IMR-90 (cell line): ENCODE data around the gene DUSP7. TPM values are rescaled to one million over a fixed set of nuclear protein-coding genes. Genes with fewer than 3 reads are reported as not detected.
A peak's percentile ranks its signal among the peaks of the same experiment; 100 is the strongest.

ENCODE experiments used
- ATAC-seq: fragments of 200-7000 bp; cut with Tn5 transposase; 2 replicates; pipeline ENCODE4 v1.9.1; 2020; ENCODE audit warnings: low read depth, mild to moderate bottlenecking, moderate library complexity
- BruUV-seq: library from RNA; stranded (reverse); fragments of 400-500 nt; replicated peaks from 2 replicates; lab custom pipeline; 2021; lab: Mats Ljungman, UMichigan
- CTCF ChIA-PET: fragments of 300-600 bp; formaldehyde crosslinking; extraction: SDS; loops from one replicate; lab custom pipeline; 2021; ENCODE audit warnings: antibody characterized with exemption; lab: Yijun Ruan, JAX
- POLR2A ChIA-PET: fragments of 300-600 bp; sonication (Branson Sonifier 250); formaldehyde crosslinking; loops from one replicate; lab custom pipeline; 2022; ENCODE audit warnings: antibody characterized with exemption; ENCODE audit not compliant: unreplicated experiment; lab: Charles Lee
- DNase-seq: peaks from one replicate; pipeline ENCODE4 v3.0.0; 2013
- H2AFZ ChIP-seq: replicated peaks from 2 replicates; pipeline ENCODE3; 2013; ENCODE audit warnings: low read length, mild to moderate bottlenecking; ENCODE audit not compliant: poor library complexity
- H2AK5ac ChIP-seq: 2 replicates; pipeline ENCODE4 v1.6.1; 2013; ENCODE audit warnings: low read depth, low read length, inconsistent platforms
- H2AK9ac ChIP-seq: replicated peaks from 2 replicates; pipeline ENCODE3; 2013; ENCODE audit warnings: mild to moderate bottlenecking, low read depth, low read length, moderate library complexity; ENCODE audit not compliant: poor library complexity
- H2BK120ac ChIP-seq: 2 replicates; pipeline ENCODE4 v1.6.1; 2013; ENCODE audit warnings: low read depth, low read length, inconsistent platforms
- H2BK15ac ChIP-seq: 3 replicates; pipeline ENCODE4 v1.6.1; 2013; ENCODE audit warnings: low read depth, low read length, inconsistent platforms
- H2BK20ac ChIP-seq: 2 replicates; pipeline ENCODE4 v1.6.1; 2013; ENCODE audit warnings: low read depth, mild to moderate bottlenecking, inconsistent platforms, low read length, moderate library complexity
- H2BK5ac ChIP-seq: 2 replicates; pipeline ENCODE4 v1.6.1; 2013; ENCODE audit warnings: mild to moderate bottlenecking, low read depth, low read length, inconsistent platforms; ENCODE audit not compliant: poor library complexity, severe bottlenecking
- H3K14ac ChIP-seq: replicated peaks from 2 replicates; pipeline ENCODE4 v1.6.1; 2013; ENCODE audit warnings: low read depth, low read length, inconsistent platforms
- H3K18ac ChIP-seq: 2 replicates; pipeline ENCODE4 v1.6.1; 2013; ENCODE audit warnings: low read depth, low read length, control low read depth
- H3K23ac ChIP-seq: 2 replicates; pipeline ENCODE4 v1.6.1; 2013; ENCODE audit warnings: low read depth, low read length, inconsistent platforms
- H3K27ac ChIP-seq: 2 replicates; pipeline ENCODE4 v1.5.1; 2013; ENCODE audit warnings: mild to moderate bottlenecking, control low read depth, low read length; ENCODE audit not compliant: insufficient read depth
- H3K27me3 ChIP-seq: 2 replicates; pipeline ENCODE4 v1.6.1; 2013; ENCODE audit warnings: low read length; ENCODE audit not compliant: control insufficient read depth, insufficient read depth
- H3K36me3 ChIP-seq: 2 replicates; pipeline ENCODE4 v1.6.1; 2013; ENCODE audit warnings: low read length, mixed read lengths; ENCODE audit not compliant: control insufficient read depth, insufficient read depth
- H3K4ac ChIP-seq: 2 replicates; pipeline ENCODE4 v1.6.1; 2013; ENCODE audit warnings: low read depth, low read length, inconsistent platforms
- H3K4me1 ChIP-seq: 2 replicates; pipeline ENCODE4 v1.6.1; 2013; ENCODE audit warnings: low read length, mixed read lengths; ENCODE audit not compliant: control insufficient read depth, insufficient read depth
- H3K4me2 ChIP-seq: 2 replicates; pipeline ENCODE4 v1.6.1; 2013; ENCODE audit warnings: low read depth, mild to moderate bottlenecking, control low read depth, low read length, moderate library complexity
- H3K4me3 ChIP-seq: 2 replicates; pipeline ENCODE4 v1.5.1; 2013; ENCODE audit warnings: low read depth, mild to moderate bottlenecking, control low read depth, low read length, moderate library complexity; ENCODE audit not compliant: insufficient read depth
- H3K56ac ChIP-seq: 2 replicates; pipeline ENCODE4 v1.6.1; 2013; ENCODE audit warnings: low read length, inconsistent platforms; ENCODE audit not compliant: insufficient read depth; ENCODE audit errors: extremely low read depth
- H3K79me1 ChIP-seq, 2 experiments: 2 replicates each; pipeline ENCODE4 v1.6.1; 2013; ENCODE audit warnings: low read length in 2 of 2, inconsistent platforms in 1 of 2, low read depth in 1 of 2
- H3K9ac ChIP-seq: 2 replicates; pipeline ENCODE4 v1.6.1; 2013; ENCODE audit warnings: low read depth, low read length, control low read depth
- H3K9me1 ChIP-seq: 2 replicates; pipeline ENCODE4 v1.6.1; 2013; ENCODE audit warnings: low read length, inconsistent platforms; ENCODE audit not compliant: insufficient read depth
- H3K9me3 ChIP-seq: 2 replicates; pipeline ENCODE4 v1.6.1; 2013; ENCODE audit warnings: low read length; ENCODE audit not compliant: control insufficient read depth, insufficient read depth
- H4K20me1 ChIP-seq: 2 replicates; pipeline ENCODE4 v1.6.1; 2013; ENCODE audit warnings: low read length, inconsistent platforms; ENCODE audit not compliant: insufficient read depth
- H4K5ac ChIP-seq: 2 replicates; pipeline ENCODE4 v1.6.1; 2013; ENCODE audit warnings: mild to moderate bottlenecking, low read depth, low read length, control low read depth
- H4K8ac ChIP-seq, 2 experiments: 2 replicates each; pipeline ENCODE4 v1.6.1; 2013; ENCODE audit warnings: low read depth in 2 of 2, low read length in 2 of 2, control low read depth in 1 of 2, inconsistent platforms in 1 of 2
- H4K91ac ChIP-seq: 2 replicates; pipeline ENCODE4 v1.6.1; 2013; ENCODE audit warnings: low read depth, low read length, inconsistent platforms; ENCODE audit not compliant: insufficient read depth
- BHLHE40 ChIP-seq: fragments of 150-350 bp; IDR thresholded peaks from 2 replicates; pipeline ENCODE4 v1.6.1; 2016; ENCODE audit warnings: mild to moderate bottlenecking, low read depth, low read length
- CEBPB ChIP-seq: IDR thresholded peaks from 2 replicates; pipeline ENCODE4 v1.6.1; 2012; ENCODE audit warnings: low read depth, low read length, improper control_type of control experiment
- CHD1 ChIP-seq: IDR thresholded peaks from 2 replicates; pipeline ENCODE4 v1.6.1; 2012; ENCODE audit warnings: low read depth, low read length, improper control_type of control experiment
- ELK1 ChIP-seq: fragments of 150-350 bp; IDR thresholded peaks from 2 replicates; pipeline ENCODE4 v1.6.1; 2016; ENCODE audit warnings: low read depth, mild to moderate bottlenecking, low read length, moderate library complexity, borderline replicate concordance
- FOS ChIP-seq: fragments of 150-350 bp; IDR thresholded peaks from 2 replicates; pipeline ENCODE4 v1.6.1; 2016; ENCODE audit warnings: low read depth, low read length
- MAFK ChIP-seq: IDR thresholded peaks from 2 replicates; pipeline ENCODE4 v1.6.1; 2012; ENCODE audit warnings: low read depth, low read length, improper control_type of control experiment
- MAZ ChIP-seq: IDR thresholded peaks from 2 replicates; pipeline ENCODE4 v1.6.1; 2012; ENCODE audit warnings: low read depth, mild to moderate bottlenecking, low read length, improper control_type of control experiment, moderate library complexity, borderline replicate concordance
- MXI1 ChIP-seq: IDR thresholded peaks from 2 replicates; pipeline ENCODE4 v1.6.1; 2012; ENCODE audit warnings: low read depth, mild to moderate bottlenecking, low read length, moderate library complexity, borderline replicate concordance
- NFE2L2 ChIP-seq: fragments of 150-350 bp; IDR thresholded peaks from 2 replicates; pipeline ENCODE4 v1.6.1; 2016; ENCODE audit warnings: low read depth, mild to moderate bottlenecking, low read length
- RAD21 ChIP-seq: IDR thresholded peaks from 2 replicates; pipeline ENCODE4 v1.6.1; 2012; ENCODE audit warnings: low read length, improper control_type of control experiment
- RCOR1 ChIP-seq: IDR thresholded peaks from 2 replicates; pipeline ENCODE4 v1.6.1; 2012; ENCODE audit warnings: mild to moderate bottlenecking, low read length, improper control_type of control experiment; ENCODE audit not compliant: insufficient replicate concordance
- RFX5 ChIP-seq: IDR thresholded peaks from 2 replicates; pipeline ENCODE4 v1.8.0; 2012; ENCODE audit warnings: low read depth, mild to moderate bottlenecking, low read length, moderate library complexity
- WGBS, 2 experiments: methylation state at CpG; one replicate each; pipeline versions ENCODE4 v1.1.5 to v1.1.7; 2013; ENCODE audit warnings: missing lambda C conversion rate in 2 of 2; ENCODE audit not compliant: insufficient read length in 1 of 2; ENCODE audit errors: extremely low coverage in 2 of 2; 5-methylcytosine and 5-hydroxymethylcytosine counted together
- dilution Hi-C: fragments of 300-500 bp; cut with HindIII; formaldehyde crosslinking; loops from one replicate; pipeline ENCODE4 v1.14.3; 2018; ENCODE audit warnings: low sequenced_read_pairs; ENCODE audit not compliant: unreplicated experiment
- in situ Hi-C: fragments of 300-500 bp; cut with MboI; formaldehyde crosslinking; loops from 3 replicates; pipeline ENCODE4 v1.14.3; 2019; ENCODE audit warnings: low sequenced_read_pairs, inconsistent platforms, mixed read lengths
- intact Hi-C: fragments of 100-400 bp; cut with micrococcal nuclease; formaldehyde crosslinking; loops from 2 replicates; pipeline ENCODE4 v1.10.0; 2022
- polyA plus RNA-seq, 3 experiments: library from polyadenylated mRNA; depleted of rRNA; stranded (reverse); fragments of >200 nt; gene quantifications; 2 replicates each; pipeline ENCODE4 v1.2.3, GENCODE V29; 2012; ENCODE audit warnings: low replicate concordance in 1 of 3
- total RNA-seq: library from RNA; depleted of rRNA; stranded (reverse); fragments of >200 nt; gene quantifications from 2 replicates; pipeline ENCODE4 v1.2.3, GENCODE V29; 2012
- TF ChIP-seq, protein P1 (sequence below): fragments of 150-350 bp; IDR thresholded peaks from 2 replicates; pipeline ENCODE4 v1.6.1; 2017; ENCODE audit warnings: mild to moderate bottlenecking, antibody characterized with exemption, low read length, low read depth

The DUSP7 gene
- total and polyA plus RNA-seq, 2 of the 4 experiments (the other 2 are of a cell fraction), result 9.3 to 24.0 TPM

- no peak overlapping the region for H2BK20ac ChIP-seq
- no peak overlapping the region for H4K91ac ChIP-seq
- H3K4me2 ChIP-seq, result no peak overlapping the region
- no peaks in the 10 kb centered on the region; the same call in 1 of the 2 replicates for H3K27me3 ChIP-seq
- no peaks in the 10 kb centered on the region for H3K79me1 ChIP-seq
- ChIA-PET POLR2A (no interaction called here), CTCF (no interaction called here)
- H2BK15ac ChIP-seq, result no peak overlapping the region
- no peaks in the 10 kb centered on the region for H3K36me3 ChIP-seq
- in situ Hi-C loops (no loop called here), intact Hi-C loops (no loop called here), dilution Hi-C loops (no loop called here)
- H2AFZ ChIP-seq, result peak overlapping the region; percentile 8
- no peaks in the 10 kb centered on the region for H3K9me1 ChIP-seq
- no peak for TF ChIP-seq MAZ
- no peak for TF ChIP-seq FOS
- no peak for TF ChIP-seq MAFK
- TF ChIP-seq RAD21, result no peak
- TF ChIP-seq CHD1, result no peak
- TF ChIP-seq, protein P1, sequence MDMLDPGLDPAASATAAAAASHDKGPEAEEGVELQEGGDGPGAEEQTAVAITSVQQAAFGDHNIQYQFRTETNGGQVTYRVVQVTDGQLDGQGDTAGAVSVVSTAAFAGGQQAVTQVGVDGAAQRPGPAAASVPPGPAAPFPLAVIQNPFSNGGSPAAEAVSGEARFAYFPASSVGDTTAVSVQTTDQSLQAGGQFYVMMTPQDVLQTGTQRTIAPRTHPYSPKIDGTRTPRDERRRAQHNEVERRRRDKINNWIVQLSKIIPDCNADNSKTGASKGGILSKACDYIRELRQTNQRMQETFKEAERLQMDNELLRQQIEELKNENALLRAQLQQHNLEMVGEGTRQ, result no peak
- no peak for TF ChIP-seq BHLHE40
- no peak for TF ChIP-seq ELK1
- no peak for TF ChIP-seq CEBPB
- no peak for TF ChIP-seq RCOR1
- no peak for TF ChIP-seq RFX5
- no peak for TF ChIP-seq MXI1
- TF ChIP-seq NFE2L2, result no peak
- H3K56ac ChIP-seq, result no peak overlapping the region
- H3K27ac ChIP-seq, result no peak overlapping the region
- H3K14ac ChIP-seq, result no peak overlapping the region
- no peak overlapping the region for H4K8ac ChIP-seq
- no peak overlapping the region; the same call in 1 of the 2 replicates for H3K4ac ChIP-seq
- no peak overlapping the region for H2BK120ac ChIP-seq
- DNase-seq (no peak), ATAC-seq (no peak)
- H4K20me1 ChIP-seq, result no peaks in the 10 kb centered on the region
- H2BK5ac ChIP-seq, result no peak overlapping the region
- H3K9me3 ChIP-seq, result no peaks in the 10 kb centered on the region
- H3K18ac ChIP-seq, result no peak overlapping the region
- WGBS, 2 experiments, result no CpG with 5 or more reads among the region's 4 CpGs
- BruUV-seq, result no TSS peak
- H2AK9ac ChIP-seq, result peak overlapping the region; percentile 40
- no peaks in the 10 kb centered on the region for H3K4me1 ChIP-seq
- H3K4me3 ChIP-seq, result no peak overlapping the region
- H4K5ac ChIP-seq, result no peak overlapping the region
- no peak overlapping the region for H3K23ac ChIP-seq
- H3K9ac ChIP-seq, result no peak overlapping the region
- 0 out of 2 replicates have a peak overlapping the region, but pooled peaks have one; percentile 31 for H2AK5ac ChIP-seq
Observed at GRCh38 chr3:52039426-52039825, 16.9 kb downstream of the DUSP7 start.
